H1 (cell line): Measurements from ENCODE around the gene ZNF25. TPM values are rescaled to one million over a fixed set of nuclear protein-coding genes. Genes with fewer than 3 reads are reported as not detected.

Source experiments
- CTCF ChIA-PET: fragments of 300-600 bp; sonication (Branson Sonifier 250); formaldehyde crosslinking; loops from one replicate; lab custom pipeline; 2021; ENCODE audit not compliant: partially characterized antibody; lab: Charles Lee
- POLR2A ChIA-PET: fragments of 300-600 bp; sonication (Branson Sonifier 250); formaldehyde crosslinking; loops from one replicate; lab custom pipeline; 2021; ENCODE audit warnings: inconsistent platforms; ENCODE audit not compliant: partially characterized antibody; lab: Charles Lee
- DNase-seq, 2 experiments: peaks; one replicate each; pipeline versions ENCODE4 v3.0.0 to v3.0.0-alpha.2; 2010 to 2022; ENCODE audit warnings: low spot score in 2 of 2, low read depth in 1 of 2, mixed read lengths in 1 of 2
- FAIRE-seq: peaks from 2 replicates; lab custom pipeline; 2011; peaks lifted over from hg19 to GRCh38; lab: Jason Lieb, UNC
- H2AFZ ChIP-seq: 2 replicates; pipeline ENCODE4 v1.8.1; 2012; ENCODE audit warnings: low read length, inconsistent platforms
- H2AK5ac ChIP-seq: 2 replicates; pipeline ENCODE4 v1.6.1; 2013; ENCODE audit warnings: low read depth, low read length
- H2BK120ac ChIP-seq: replicated peaks from 2 replicates; pipeline ENCODE3; 2013; ENCODE audit warnings: low read depth, low read length, inconsistent platforms
- H2BK12ac ChIP-seq: 2 replicates; pipeline ENCODE4 v1.6.1; 2013; ENCODE audit warnings: low read depth, low read length
- H2BK15ac ChIP-seq: 2 replicates; pipeline ENCODE4 v1.6.1; 2013; ENCODE audit warnings: low read length
- H2BK20ac ChIP-seq: 2 replicates; pipeline ENCODE4 v1.6.1; 2013; ENCODE audit warnings: low read length
- H2BK5ac ChIP-seq: 2 replicates; pipeline ENCODE4 v1.6.1; 2013; ENCODE audit warnings: low read depth, low read length
- H3K14ac ChIP-seq: 2 replicates; pipeline ENCODE4 v1.6.1; 2013; ENCODE audit warnings: inconsistent platforms; ENCODE audit not compliant: insufficient read length
- H3K18ac ChIP-seq: 2 replicates; pipeline ENCODE4 v1.6.1; 2013; ENCODE audit warnings: low read length; ENCODE audit errors: extremely low read depth
- H3K23ac ChIP-seq: 2 replicates; pipeline ENCODE4 v1.6.1; 2013; ENCODE audit warnings: inconsistent platforms; ENCODE audit not compliant: insufficient read length
- H3K23me2 ChIP-seq: 2 replicates; pipeline ENCODE4 v1.6.1; 2013; ENCODE audit warnings: low read depth, low read length
- H3K27ac ChIP-seq: 2 replicates; pipeline ENCODE4 v1.6.1; 2011; ENCODE audit warnings: low read depth, low read length, inconsistent platforms
- H3K27me3 ChIP-seq, 4 experiments: replicated peaks in 1 of 4; 1 replicate in 1 of 4; 2 replicates in 3 of 4; pipeline versions ENCODE4 v1.6.1 to v1.8.1; 2011 to 2013; ENCODE audit warnings: low read length in 3 of 4, mild to moderate bottlenecking in 3 of 4, inconsistent platforms in 2 of 4, mixed read lengths in 2 of 4, moderate library complexity in 1 of 4; ENCODE audit not compliant: control insufficient read depth in 3 of 4, insufficient read depth in 3 of 4; ENCODE audit errors: extremely low read depth in 1 of 4
- H3K36me3 ChIP-seq, 4 experiments: 2 replicates each; pipeline versions ENCODE4 v1.6.1 to v1.8.1; 2011 to 2013; ENCODE audit warnings: mild to moderate bottlenecking in 4 of 4, low read length in 3 of 4, moderate library complexity in 2 of 4, control low read depth in 1 of 4, inconsistent platforms in 1 of 4; ENCODE audit not compliant: insufficient read depth in 4 of 4, control insufficient read depth in 2 of 4
- H3K4ac ChIP-seq: replicated peaks from 2 replicates; pipeline ENCODE3; 2013; ENCODE audit warnings: low read length, low read depth, mixed read lengths, inconsistent platforms; ENCODE audit not compliant: insufficient read length
- H3K4me1 ChIP-seq, 4 experiments: replicated peaks in 1 of 4; 1 replicate in 1 of 4; 2 replicates in 3 of 4; pipeline versions ENCODE4 v1.6.1 to v1.8.1; 2011 to 2013; ENCODE audit warnings: low read length in 3 of 4, inconsistent platforms in 2 of 4, mixed read lengths in 1 of 4; ENCODE audit not compliant: insufficient read depth in 4 of 4, control insufficient read depth in 3 of 4
- H3K4me2 ChIP-seq, 2 experiments: 2 replicates each; pipeline versions ENCODE4 v1.6.1 to v1.8.1; 2011 to 2013; ENCODE audit warnings: low read depth in 2 of 2, low read length in 2 of 2, control low read depth in 1 of 2, inconsistent platforms in 1 of 2, mild to moderate bottlenecking in 1 of 2; ENCODE audit not compliant: insufficient read depth in 1 of 2
- H3K4me3 ChIP-seq, 4 experiments: fragments of 200-600, 300-600 bp in 1 of 4; sonication (generic), shearing (Covaris generic), sonication (Bioruptor Twin) in 1 of 4; 2 replicates each; pipeline versions ENCODE4 v1.5.1 to v1.8.1; 2011 to 2016; ENCODE audit warnings: low read length in 4 of 4, low read depth in 3 of 4, control low read depth in 2 of 4, inconsistent platforms in 2 of 4, mild to moderate bottlenecking in 2 of 4, mixed read lengths in 1 of 4, moderate library complexity in 1 of 4; ENCODE audit not compliant: insufficient read depth in 2 of 4; ENCODE audit errors: extremely low read depth in 1 of 4
- H3K56ac ChIP-seq: replicated peaks from 2 replicates; pipeline ENCODE3; 2013; ENCODE audit warnings: low read depth, mild to moderate bottlenecking, mixed read lengths, low read length, inconsistent platforms; ENCODE audit not compliant: insufficient read length
- H3K79me1 ChIP-seq: 2 replicates; pipeline ENCODE4 v1.6.1; 2013; ENCODE audit warnings: low read depth, low read length, control low read depth
- H3K79me2 ChIP-seq, 2 experiments: 2 replicates each; pipeline versions ENCODE4 v1.6.1 to v1.8.1; 2012 to 2013; ENCODE audit warnings: low read length in 2 of 2, mild to moderate bottlenecking in 2 of 2, inconsistent platforms in 1 of 2; ENCODE audit not compliant: insufficient read depth in 2 of 2, control insufficient read depth in 1 of 2
- H3K9ac ChIP-seq, 4 experiments: replicated peaks in 1 of 4; 1 replicate in 1 of 4; 2 replicates in 3 of 4; pipeline versions ENCODE4 v1.6.1 to v1.8.1; 2011 to 2013; ENCODE audit warnings: low read depth in 3 of 4, low read length in 3 of 4, control low read depth in 2 of 4, mild to moderate bottlenecking in 2 of 4, moderate library complexity in 2 of 4, inconsistent platforms in 1 of 4; ENCODE audit errors: extremely low read depth in 1 of 4
- H3K9me3 ChIP-seq, 2 experiments: 2 replicates each; pipeline versions ENCODE4 v1.6.1 to v1.8.1; 2012 to 2013; ENCODE audit warnings: mild to moderate bottlenecking in 2 of 2, moderate library complexity in 2 of 2, control low read depth in 1 of 2, inconsistent platforms in 1 of 2, low read depth in 1 of 2, low read length in 1 of 2, mixed read lengths in 1 of 2; ENCODE audit not compliant: insufficient read depth in 2 of 2
- H4K20me1 ChIP-seq, 2 experiments: replicated peaks in 1 of 2; 2 replicates each; pipeline versions ENCODE3 to v1.8.1; 2011 to 2013; ENCODE audit warnings: inconsistent platforms in 2 of 2, low read length in 2 of 2, mild to moderate bottlenecking in 1 of 2; ENCODE audit not compliant: insufficient read depth in 2 of 2, control insufficient read depth in 1 of 2
- H4K5ac ChIP-seq: 2 replicates; pipeline ENCODE4 v1.6.1; 2013; ENCODE audit warnings: low read length, low read depth, mixed read lengths, inconsistent platforms; ENCODE audit not compliant: insufficient read length
- H4K8ac ChIP-seq: 2 replicates; pipeline ENCODE4 v1.8.0; 2013; ENCODE audit warnings: mild to moderate bottlenecking, moderate library complexity, low read length, inconsistent platforms; ENCODE audit not compliant: insufficient read depth; ENCODE audit errors: extremely low read depth
- H4K91ac ChIP-seq: replicated peaks from 2 replicates; pipeline ENCODE3; 2013; ENCODE audit warnings: low read length, mixed read lengths, inconsistent platforms; ENCODE audit not compliant: insufficient read length
- BACH1 ChIP-seq: IDR thresholded peaks from 2 replicates; pipeline ENCODE4 v1.6.1; 2012; ENCODE audit warnings: low read length, improper control_type of control experiment
- BRCA1 ChIP-seq: IDR thresholded peaks from 2 replicates; pipeline ENCODE4 v1.6.1; 2012; ENCODE audit warnings: low read depth, low read length, improper control_type of control experiment
- CHD2 ChIP-seq: IDR thresholded peaks from 2 replicates; pipeline ENCODE4 v1.6.1; 2012; ENCODE audit warnings: low read length, improper control_type of control experiment
- EGR1 ChIP-seq: IDR thresholded peaks from 2 replicates; pipeline ENCODE4 v1.6.1; 2011; ENCODE audit warnings: low read depth, low read length, borderline replicate concordance
- FOSL1 ChIP-seq: IDR thresholded peaks from 2 replicates; pipeline ENCODE4 v1.6.1; 2011; ENCODE audit warnings: mild to moderate bottlenecking, low read depth, low read length, moderate library complexity; ENCODE audit not compliant: insufficient read depth
- GABPA ChIP-seq: IDR thresholded peaks from 2 replicates; pipeline ENCODE4 v1.6.1; 2011; ENCODE audit warnings: mild to moderate bottlenecking, low read length, moderate library complexity, borderline replicate concordance; ENCODE audit not compliant: insufficient read depth
- HDAC6 ChIP-seq: IDR thresholded peaks from one replicate; pipeline ENCODE4 v1.7.1; 2012; ENCODE audit warnings: low read depth, mild to moderate bottlenecking, inconsistent platforms, low read length, moderate library complexity
- JUND ChIP-seq: IDR thresholded peaks from 2 replicates; pipeline ENCODE4 v1.6.1; 2011; ENCODE audit warnings: mild to moderate bottlenecking, improper control_type of control experiment, low read length
- NANOG ChIP-seq: IDR thresholded peaks from 2 replicates; pipeline ENCODE4 v1.6.1; 2011; ENCODE audit warnings: low read length, low read depth, mild to moderate bottlenecking, inconsistent platforms; ENCODE audit not compliant: insufficient read depth, poor library complexity, severe bottlenecking
- POLR2AphosphoS5 ChIP-seq: IDR thresholded peaks from 2 replicates; pipeline ENCODE4 v1.6.1; 2011; ENCODE audit warnings: low read depth, low read length
- POU5F1 ChIP-seq: IDR thresholded peaks from 2 replicates; pipeline ENCODE4 v1.6.1; 2011; ENCODE audit warnings: low read depth, mild to moderate bottlenecking, low read length, moderate library complexity
- SAP30 ChIP-seq: fragments of 300-600 bp; sonication (generic); IDR thresholded peaks from 2 replicates; pipeline ENCODE4 v1.7.1; 2012; ENCODE audit warnings: low read length, moderate library complexity, mild to moderate bottlenecking, inconsistent platforms; ENCODE audit not compliant: insufficient read depth, insufficient replicate concordance
- SIN3A ChIP-seq, 2 experiments: IDR thresholded peaks in 1 of 2; conservative IDR thresholded peaks in 1 of 2; 2 replicates each; pipeline ENCODE4 v1.6.1; 2011 to 2012; ENCODE audit warnings: low read length in 2 of 2, improper control_type of control experiment in 1 of 2, low read depth in 1 of 2, mild to moderate bottlenecking in 1 of 2
- SP4 ChIP-seq: IDR thresholded peaks from 2 replicates; pipeline ENCODE4 v1.6.1; 2012; ENCODE audit warnings: low read length, inconsistent platforms
- WGBS, 2 experiments: shearing (Covaris generic) in 1 of 2; methylation state at CpG; one replicate each; pipeline versions ENCODE4 v1.1.6 to v1.1.7; 2013 to 2015; ENCODE audit warnings: low lambda C conversion rate in 2 of 2, mixed read lengths in 2 of 2, inconsistent platforms in 1 of 2, low coverage in 1 of 2, missing lambda C conversion rate in 1 of 2; ENCODE audit not compliant: insufficient replicate concordance in 2 of 2, insufficient coverage in 1 of 2, insufficient read length in 1 of 2; ENCODE audit errors: extremely low coverage in 1 of 2, missing lambda C conversion rate in 1 of 2; 5-methylcytosine and 5-hydroxymethylcytosine counted together
- polyA plus RNA-seq, 7 experiments: library from polyadenylated mRNA; depleted of rRNA in 3 of 7; stranded (reverse) in 5 of 7; unstranded in 2 of 7; fragments of >200 nt in 5 of 7; fragments of 200-250 nt in 2 of 7; gene quantifications; 1 replicate in 5 of 7; 2 replicates in 1 of 7; 4 replicates in 1 of 7; pipeline versions ENCODE4 v1.2.1 to v1.2.3, GENCODE V29; 2011 to 2013; ENCODE audit warnings: missing spikeins in 2 of 7, mixed read lengths in 2 of 7
- total RNA-seq: library from RNA; stranded (reverse); fragmentation: NEBNext Ultra II Directional; extraction: Animal tissue kit (Norgen Biotek cat#: 25700); gene quantifications from 2 replicates; pipeline ENCODE4 v1.2.1, GENCODE V29; 2021

The ZNF25 gene
- total and polyA plus RNA-seq, 2 of the 8 experiments (the other 6 are each of a cell fraction or from before 2014, with no cell fraction given), result 0.17 to 1.3 TPM

GRCh38 chr10:37952043-37952755 lies 24.2 kb downstream of the ZNF25 start:
- Histone ChIP-seq H2BK5ac (no peak overlapping the region), H3K36me3 (no peaks in the 10 kb centered on the region; a peak in 1 of 8 replicates), H4K91ac (no peak overlapping the region), H3K27ac (no peak overlapping the region), H2AK5ac (no peak overlapping the region), H3K23me2 (no peaks in the 10 kb centered on the region), H3K23ac (no peak overlapping the region), H3K4me2 (no peak overlapping the region), H3K14ac (no peak overlapping the region), H3K4me3 (no peak overlapping the region), H3K56ac (no peak overlapping the region), H3K4ac (no peak overlapping the region), H4K8ac (no peak overlapping the region), H2BK12ac (no peak overlapping the region), H2BK15ac (no peak overlapping the region), H3K4me1 (no peaks in the 10 kb centered on the region), H2AFZ (no peak overlapping the region), H2BK120ac (no peak overlapping the region), H2BK20ac (no peak overlapping the region), H3K9ac (no peak overlapping the region), H3K79me1 (no peaks in the 10 kb centered on the region), H4K5ac (no peak overlapping the region), H3K9me3 (peaks cover 53 to 85% of the 10 kb centered on the region in 2 experiments), H3K27me3 (no peaks in the 10 kb centered on the region), H3K18ac (no peak overlapping the region), H4K20me1 (no peaks in the 10 kb centered on the region), H3K79me2 (no peaks in the 10 kb centered on the region)
- DNase-seq (no peak), FAIRE-seq (no peak)
- WGBS, 2 experiments, result 90% methylated on average over 1 of the region's 2 CpGs; no CpG with 5 or more reads in 1 of the 2 experiments
- ChIA-PET POLR2A (no interaction called here), CTCF (no interaction called here)
- TF ChIP-seq SAP30, result no peak
- no peak for TF ChIP-seq JUND
- no peak for TF ChIP-seq POU5F1
- TF ChIP-seq NANOG, result no peak
- TF ChIP-seq SP4, result no peak
- no peak for TF ChIP-seq FOSL1
- TF ChIP-seq CHD2, result no peak
- TF ChIP-seq GABPA, result no peak
- no peak for TF ChIP-seq EGR1
- no peak for TF ChIP-seq BRCA1
- TF ChIP-seq HDAC6, result no peak
- no peak for TF ChIP-seq SIN3A (conservative IDR thresholded peaks at IDR 0.05 in 1 of 2, IDR thresholded peaks at IDR 0.05 in 1 of 2; ENCODE audit: low read depth in 1 of 2, low read length in 2 of 2)
- no peak for TF ChIP-seq POLR2AphosphoS5
- no peak for TF ChIP-seq BACH1
